Hematopoietic multipotent progenitor cell treated with erythropoietin and hydrocortisone succinate and interleukin-3 and kit ligand, for 6 days (in vitro differentiated cells): ENCODE results near the gene HRG.

ENCODE experiments used
- DNase-seq: peaks from one replicate; pipeline ENCODE4 v3.0.0-alpha.2; 2015

HRG gene

GRCh38 chr3:186639778-186640472 is 25.9 kb upstream of the HRG start, which contains the start of gene FETUB:
Gene FETUB (plus strand): TSS chr3:186640399. CDS start chr3:186640461, 62 bp downstream.
- no peak for DNase-seq

- DNase-seq: no peak
These were observed 25.4 kb upstream of the HRG start for GRCh38 chr3:186640473-186640818.

- no peak for DNase-seq
These were observed 24.9 kb upstream of the HRG start for GRCh38 chr3:186640929-186641328.

- DNase-seq: no peak
These were observed 23.8 kb upstream of the HRG start for GRCh38 chr3:186642014-186642413.

GRCh38 chr3:186643493-186643892 is 22.3 kb upstream of the HRG start:
- DNase-seq: peak; percentile 60

GRCh38 chr3:186644683-186645082 is 21.1 kb upstream of the HRG start:
- DNase-seq: no peak

GRCh38 chr3:186646106-186646505 is 19.7 kb upstream of the HRG start:
- no peak for DNase-seq

- no peak for DNase-seq
These were observed 19.0 kb upstream of the HRG start for GRCh38 chr3:186646841-186647240.

- no peak for DNase-seq
These were observed 17.0 kb upstream of the HRG start for GRCh38 chr3:186648851-186649250.

- no peak for DNase-seq
These were observed 14.1 kb upstream of the HRG start for GRCh38 chr3:186651678-186652215.

GRCh38 chr3:186653080-186653707 is 12.6 kb upstream of the HRG start:
- DNase-seq: no peak

- no peak for DNase-seq
These were observed 11.8 kb upstream of the HRG start for GRCh38 chr3:186653984-186654383.

- no peak for DNase-seq
These were observed 2.3 kb upstream of the HRG start for GRCh38 chr3:186663361-186664118.

- DNase-seq: no peak
These were observed 1.7 kb upstream of the HRG start for GRCh38 chr3:186664119-186664495.

GRCh38 chr3:186664506-186664905 is 1.3 kb upstream of the HRG start:
- no peak for DNase-seq

- no peak for DNase-seq
These were observed 2.6 kb downstream of the HRG start for GRCh38 chr3:186668426-186668825.

- no peak for DNase-seq
These were observed 3.7 kb downstream of the HRG start for GRCh38 chr3:186669378-186670084.

- no peak for DNase-seq
These were observed 4.3 kb downstream of the HRG start for GRCh38 chr3:186670155-186670554.

GRCh38 chr3:186671051-186671450 is 5.2 kb downstream of the HRG start:
- no peak for DNase-seq

GRCh38 chr3:186678604-186679003 is 12.8 kb downstream of the HRG start:
- no peak for DNase-seq

- DNase-seq: no peak
These were observed 13.3 kb downstream of the HRG start for GRCh38 chr3:186679151-186679550.

- DNase-seq: no peak
These were observed 15.1 kb downstream of the HRG start for GRCh38 chr3:186680869-186681268.

GRCh38 chr3:186682812-186683211 is 17.0 kb downstream of the HRG start:
- no peak for DNase-seq
